ENCODE results near the gene CCDC33.

Gene CCDC33

GRCh38 chr15:74272812-74273211 is 36.7 kb downstream of the CCDC33 start:
- FAIRE-seq, result no peak
- TF ChIP-seq CTCF (IDR thresholded peaks at IDR 0.05; ENCODE audit: insufficient read depth, missing control alignments), result no peak
- DNase-seq (ENCODE audit: insufficient read length, low spot score), result no peak

GRCh38 chr15:74274470-74275038 is 38.4 kb downstream of the CCDC33 start:
- DNase-seq (ENCODE audit: insufficient read length, low spot score) (no peak), FAIRE-seq (no peak)
- no peak for TF ChIP-seq CTCF (IDR thresholded peaks at IDR 0.05; ENCODE audit: insufficient read depth, missing control alignments)

GRCh38 chr15:74275957-74276356 is 39.8 kb downstream of the CCDC33 start:
- FAIRE-seq (no peak), DNase-seq (ENCODE audit: insufficient read length, low spot score) (no peak)
- no peak for TF ChIP-seq CTCF (IDR thresholded peaks at IDR 0.05; ENCODE audit: insufficient read depth, missing control alignments)

- no peak for FAIRE-seq
- no peak for TF ChIP-seq CTCF (IDR thresholded peaks at IDR 0.05; ENCODE audit: insufficient read depth, missing control alignments)
- no peak for DNase-seq (ENCODE audit: insufficient read length, low spot score)
These were observed 40.4 kb downstream of the CCDC33 start for GRCh38 chr15:74276560-74276959.

GRCh38 chr15:74277242-74277810 is 41.2 kb downstream of the CCDC33 start:
- DNase-seq (ENCODE audit: insufficient read length, low spot score), result no peak
- FAIRE-seq, result no peak
- TF ChIP-seq CTCF (IDR thresholded peaks at IDR 0.05; ENCODE audit: insufficient read depth, missing control alignments), result no peak

GRCh38 chr15:74278207-74278606 is 42.1 kb downstream of the CCDC33 start:
- FAIRE-seq (no peak), DNase-seq (ENCODE audit: insufficient read length, low spot score) (no peak)
- TF ChIP-seq CTCF (IDR thresholded peaks at IDR 0.05; ENCODE audit: insufficient read depth, missing control alignments), result no peak

Data from D721Med (cell line).